ENCODE results near the gene WAPL. TPM values are rescaled to one million over a fixed set of nuclear protein-coding genes. Genes with fewer than 3 reads are reported as not detected.

The WAPL gene
- total RNA-seq, 6 experiments from 2014 or later = 30.7 to 37.1 (median 33.6) TPM

- no peaks in the 10 kb centered on the region; the same call in 1 of the 2 replicates for H3K27me3 Mint-ChIP-seq (ENCODE audit: insufficient read depth)
- DNase-seq = no peak
- TF ChIP-seq CTCF (IDR thresholded peaks at IDR 0.05) = no peak
- H3K4me3 Mint-ChIP-seq = no peak overlapping the region
- H3K9me3 Mint-ChIP-seq = no peaks in the 10 kb centered on the region
- no peaks in the 10 kb centered on the region for H3K4me1 Mint-ChIP-seq (ENCODE audit: low read depth)
- H3K36me3 Mint-ChIP-seq (ENCODE audit: low read depth) = peaks cover 25% of the 10 kb centered on the region
- no peak overlapping the region for H3K27ac Mint-ChIP-seq
Observed at GRCh38 chr10:86489960-86490612, 31.5 kb downstream of the WAPL start.

DNA sequence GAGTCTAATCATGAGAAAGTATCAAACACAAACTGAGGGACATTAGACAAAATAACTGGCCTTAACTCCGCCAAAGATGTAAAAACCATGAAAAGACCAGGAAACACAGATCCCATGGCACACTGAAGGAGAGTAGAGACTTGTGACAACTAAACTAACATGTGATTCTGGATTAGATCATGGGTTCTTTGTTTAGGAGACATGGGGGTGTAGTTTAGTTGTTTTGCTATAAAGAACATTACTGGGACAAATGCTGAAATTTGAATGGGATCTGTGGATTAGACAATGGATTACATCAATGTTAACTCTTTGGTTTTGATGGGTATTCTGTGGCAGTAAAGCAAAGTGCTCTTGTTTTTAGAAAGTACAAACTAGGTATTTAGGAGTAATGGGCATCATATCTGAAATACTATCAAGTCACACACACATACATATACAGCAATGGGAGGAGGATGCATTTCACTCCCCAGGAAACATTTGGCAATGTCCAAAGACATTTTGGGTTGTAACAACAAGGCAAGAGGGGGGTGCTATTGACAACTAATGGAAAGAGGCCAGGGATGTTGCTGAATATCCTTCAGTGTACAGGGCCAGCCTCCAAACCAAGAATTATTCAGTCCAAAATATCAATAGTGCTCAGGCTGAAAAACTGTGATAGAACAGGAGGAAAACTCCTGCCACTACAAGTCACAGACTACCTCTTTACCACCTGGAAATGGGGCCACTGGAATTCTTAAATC, 32.4 kb downstream of the WAPL start:
- no peak for TF ChIP-seq CTCF (IDR thresholded peaks at IDR 0.05)
- no peak for DNase-seq
- peaks cover 23% of the 10 kb centered on the region; the same call in 1 of the 2 replicates for H3K36me3 Mint-ChIP-seq (ENCODE audit: low read depth)
- H3K4me3 Mint-ChIP-seq = no peak overlapping the region
- H3K27ac Mint-ChIP-seq = no peak overlapping the region
- H3K9me3 Mint-ChIP-seq = no peaks in the 10 kb centered on the region
- no peaks in the 10 kb centered on the region for H3K4me1 Mint-ChIP-seq (ENCODE audit: low read depth)
- no peaks in the 10 kb centered on the region; the same call in 1 of the 2 replicates for H3K27me3 Mint-ChIP-seq (ENCODE audit: insufficient read depth)

DNA sequence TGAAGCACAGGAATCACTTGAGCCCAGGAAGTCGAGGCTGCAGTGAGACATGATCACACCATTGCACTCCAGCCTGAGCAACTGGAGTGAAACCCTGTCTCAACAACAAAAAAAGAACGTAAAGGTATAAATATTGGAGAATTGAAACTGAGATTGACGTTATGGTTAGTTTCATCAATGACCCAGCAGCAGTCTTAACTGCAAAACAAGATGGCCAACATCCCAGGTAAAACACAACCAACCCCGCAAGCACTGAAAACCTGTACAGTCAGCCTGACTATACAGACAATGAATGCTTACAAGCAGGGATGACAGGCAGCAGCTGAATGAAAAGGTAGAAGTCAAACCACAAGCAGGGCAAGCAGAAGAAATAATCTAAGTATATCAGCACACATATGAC, 34.7 kb downstream of the WAPL start:
- Mint-ChIP-seq H3K4me3 (no peak overlapping the region), H3K27ac (no peak overlapping the region), H3K27me3 (ENCODE audit: insufficient read depth) (no peaks in the 10 kb centered on the region; the same call in 1 of the 2 replicates), H3K36me3 (ENCODE audit: low read depth) (peaks cover 19% of the 10 kb centered on the region; the same call in 1 of the 2 replicates), H3K9me3 (no peaks in the 10 kb centered on the region), H3K4me1 (ENCODE audit: low read depth) (no peaks in the 10 kb centered on the region)
- no peak for TF ChIP-seq CTCF (IDR thresholded peaks at IDR 0.05)
- DNase-seq = no peak

DNA sequence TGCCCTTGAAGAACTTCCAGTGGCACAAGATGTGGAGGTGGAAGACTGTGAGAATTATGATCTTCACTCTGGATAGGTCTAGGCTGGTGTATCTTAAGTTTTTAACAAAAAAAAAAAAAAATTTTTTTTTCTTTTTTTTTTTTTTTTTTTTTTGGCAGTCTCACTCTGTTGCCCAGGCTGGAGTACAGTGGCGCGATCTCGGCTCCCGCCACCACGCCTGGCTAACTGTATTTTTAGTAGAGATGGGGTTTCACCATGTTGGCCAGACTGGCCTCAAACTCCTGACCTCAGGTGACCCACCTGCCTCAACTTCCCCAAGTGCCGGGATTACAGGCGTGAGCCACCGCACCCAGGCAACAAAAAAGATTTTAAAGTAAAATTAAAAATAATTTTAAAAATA, 37.9 kb downstream of the WAPL start:
- no peak overlapping the region for H3K27ac Mint-ChIP-seq
- peaks cover 11% of the 10 kb centered on the region; the same call in 1 of the 2 replicates for H3K36me3 Mint-ChIP-seq (ENCODE audit: low read depth)
- DNase-seq = no peak
- H3K4me3 Mint-ChIP-seq = no peak overlapping the region
- no peaks in the 10 kb centered on the region for H3K9me3 Mint-ChIP-seq
- H3K27me3 Mint-ChIP-seq (ENCODE audit: insufficient read depth) = no peaks in the 10 kb centered on the region; the same call in 1 of the 2 replicates
- no peak for TF ChIP-seq CTCF (IDR thresholded peaks at IDR 0.05)
- H3K4me1 Mint-ChIP-seq (ENCODE audit: low read depth) = no peaks in the 10 kb centered on the region

DNA sequence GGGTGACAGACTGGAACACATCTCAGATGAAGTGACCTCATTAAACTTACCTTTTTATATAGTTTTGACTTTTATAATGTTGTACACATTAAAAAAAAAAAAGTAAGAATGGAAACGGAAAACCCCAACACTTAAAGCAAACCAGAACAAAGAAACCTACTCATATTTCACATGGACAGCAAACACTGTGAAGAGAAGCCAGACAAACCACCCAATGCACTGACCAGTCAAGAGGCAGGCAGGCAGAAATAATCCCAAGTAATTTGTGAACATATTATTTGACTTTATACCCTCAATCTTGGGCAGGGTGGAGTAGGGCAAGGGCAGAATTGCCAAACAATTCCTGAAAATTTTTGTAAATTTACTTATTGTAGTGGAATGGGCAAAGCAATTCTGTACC, 39.8 kb downstream of the WAPL start:
- H3K4me3 Mint-ChIP-seq = no peak overlapping the region
- H3K9me3 Mint-ChIP-seq = no peaks in the 10 kb centered on the region
- H3K36me3 Mint-ChIP-seq (ENCODE audit: low read depth) = no peaks in the 10 kb centered on the region; the same call in 1 of the 2 replicates

More for the DNA sequence above, 39.8 kb downstream of the WAPL start:
- Mint-ChIP-seq H3K4me1 (ENCODE audit: low read depth) (no peaks in the 10 kb centered on the region), H3K27me3 (ENCODE audit: insufficient read depth) (no peaks in the 10 kb centered on the region), H3K27ac (no peak overlapping the region)
- no peak for DNase-seq
- no peak for TF ChIP-seq CTCF (IDR thresholded peaks at IDR 0.05)

Data from HFFc6 (cell line).